Kidney (tissue), 14 donors: Measurements from ENCODE around the gene FBF1. TPM values are rescaled to one million over a fixed set of nuclear protein-coding genes. Genes with fewer than 3 reads are reported as not detected.
"Not testable (repeated sequence)": the region's sequence is repeated elsewhere in the genome, so short reads cannot be mapped to it uniquely, and the experiment has no call there.

Source experiments
- DNase-seq, 5 donors: peaks; one replicate each; pipeline ENCODE4 v3.0.0-alpha.2; 2013 to 2020
- FAIRE-seq: peaks from 2 replicates; lab custom pipeline; 2012; peaks lifted over from hg19 to GRCh38; lab: Jason Lieb, UNC
- H3K27ac ChIP-seq, 2 donors: one replicate each; pipeline ENCODE4 v1.7.0; 2013; ENCODE audit warnings: low read depth in 2 of 2, low read length in 2 of 2, inconsistent platforms in 1 of 2
- H3K27me3 ChIP-seq: one replicate; pipeline ENCODE4 v1.7.1; 2013; ENCODE audit warnings: low read length, inconsistent platforms; ENCODE audit not compliant: control insufficient read depth, insufficient read depth
- H3K36me3 ChIP-seq, 3 donors: one replicate each; pipeline versions ENCODE4 v1.7.0 to v1.7.1; 2013; ENCODE audit warnings: low read length in 3 of 3, control low read depth in 1 of 3, inconsistent platforms in 1 of 3; ENCODE audit not compliant: insufficient read depth in 3 of 3, control insufficient read depth in 2 of 3
- H3K4me1 ChIP-seq, 3 donors: one replicate each; pipeline versions ENCODE4 v1.7.0 to v1.7.1; 2013; ENCODE audit warnings: low read length in 3 of 3, inconsistent platforms in 1 of 3, low read depth in 1 of 3; ENCODE audit not compliant: control insufficient read depth in 2 of 3, insufficient read depth in 2 of 3
- H3K4me3 ChIP-seq, 3 donors: one replicate each; pipeline versions ENCODE4 v1.7.0 to v1.8.1; 2013; ENCODE audit warnings: low read length in 3 of 3, control low read depth in 1 of 3, inconsistent platforms in 1 of 3
- H3K9ac ChIP-seq, 3 donors: one replicate each; pipeline versions ENCODE4 v1.7.0 to v1.7.1; 2013; ENCODE audit warnings: low read length in 3 of 3, control low read depth in 1 of 3, inconsistent platforms in 1 of 3
- H3K9me3 ChIP-seq, 3 donors: one replicate each; pipeline versions ENCODE4 v1.7.0 to v1.7.1; 2013; ENCODE audit warnings: low read length in 3 of 3, control low read depth in 1 of 3, inconsistent platforms in 1 of 3; ENCODE audit not compliant: control insufficient read depth in 2 of 3, insufficient read depth in 1 of 3
- CTCF ChIP-seq: IDR thresholded peaks from 3 replicates; pipeline ENCODE4 v1.5.1; 2012; ENCODE audit warnings: mild to moderate bottlenecking, moderate library complexity, borderline replicate concordance; ENCODE audit not compliant: insufficient read depth; ENCODE audit errors: extremely low read depth
- intact Hi-C: fragments of 100-400 bp; cut with DNase I; formaldehyde crosslinking; loops from one replicate; pipeline ENCODE4 v1.11.1; 2022
- polyA plus RNA-seq: library from polyadenylated mRNA; stranded (reverse); fragments of 350-450 nt; fragmentation: Illumina TruSeq; extraction: RNeasy Lipid Tissue Mini Kit (QIAGEN cat#74804); gene quantifications from one replicate; pipeline ENCODE4 v1.2.3, GENCODE V29; 2014; ENCODE audit warnings: low read depth, low replicate concordance; ENCODE audit not compliant: insufficient read depth
- total RNA-seq: library from RNA; stranded (reverse); fragmentation: NEBNext Ultra II Directional; extraction: Animal tissue kit (Norgen Biotek cat#: 25700); gene quantifications from one replicate; pipeline ENCODE4 v1.2.1, GENCODE V29; 2021
- donor health status: control.
- donor health status: control.
- donor health status: control.
- donor health status: control.
- donor health status: control.
- donor health status: DM: yes; HTN: yes; CAD: no.
- donor health status: Normal renal cell carcinoma (clear cell type).

FBF1 gene
- total and polyA plus RNA-seq, 2 donors from 2014 or later: 5.7 to 11.5 TPM

GRCh38 chr17:75889454-75889853 lies 51.4 kb downstream of the FBF1 start:
- peaks cover 0 to 7% (median 0%) of the 10 kb centered on the region in 3 donors for H3K4me1 ChIP-seq
- no peaks in the 10 kb centered on the region for H3K27me3 ChIP-seq
- H3K9ac ChIP-seq: no peak overlapping the region
- H3K27ac ChIP-seq: no peak overlapping the region
- DNase-seq: no peak
- no peaks in the 10 kb centered on the region for H3K9me3 ChIP-seq
- no peak for FAIRE-seq
- no peak for TF ChIP-seq CTCF
- H3K36me3 ChIP-seq: peaks cover 0 to 4% (median 3%) of the 10 kb centered on the region in 3 donors
- intact Hi-C loops: no loop called here
- H3K4me3 ChIP-seq: no peak overlapping the region

GRCh38 chr17:75888484-75888883 lies 52.4 kb downstream of the FBF1 start:
- DNase-seq (no peak), FAIRE-seq (no peak)
- no peaks in the 10 kb centered on the region for H3K27me3 ChIP-seq
- TF ChIP-seq CTCF: no peak
- intact Hi-C loops: no loop called here
- H3K4me3 ChIP-seq: no peak overlapping the region
- peaks cover 0 to 4% (median 3%) of the 10 kb centered on the region in 3 donors for H3K36me3 ChIP-seq
- H3K27ac ChIP-seq: no peak overlapping the region
- no peak overlapping the region for H3K9ac ChIP-seq
- peaks cover 0 to 3% (median 0%) of the 10 kb centered on the region in 3 donors for H3K4me1 ChIP-seq
- H3K9me3 ChIP-seq: no peaks in the 10 kb centered on the region

GRCh38 chr17:75885860-75886259 lies 55.0 kb downstream of the FBF1 start:
- H3K27me3 ChIP-seq, H3K36me3 ChIP-seq, H3K9me3 ChIP-seq, intact Hi-C loops, H3K9ac ChIP-seq, H3K4me1 ChIP-seq, DNase-seq, FAIRE-seq, H3K4me3 ChIP-seq, H3K27ac ChIP-seq: not testable (repeated sequence)

- Histone ChIP-seq H3K27me3 (no peaks in the 10 kb centered on the region), H3K27ac (no peak overlapping the region)
- no peak for FAIRE-seq
These were observed 55.4 kb downstream of the FBF1 start for GRCh38 chr17:75885431-75885830.

More at GRCh38 chr17:75885431-75885830, 55.4 kb downstream of the FBF1 start:
- H3K9ac ChIP-seq: no peak overlapping the region
- H3K9me3 ChIP-seq: no peaks in the 10 kb centered on the region
- intact Hi-C loops: no loop called here
- peaks cover 0 to 3% (median 0%) of the 10 kb centered on the region in 3 donors for H3K36me3 ChIP-seq
- H3K4me3 ChIP-seq: no peak overlapping the region
- H3K4me1 ChIP-seq: no peaks in the 10 kb centered on the region
- TF ChIP-seq CTCF: no peak
- no peak for DNase-seq
